ENCODE results near the gene COLEC11.

GRCh38 chr2:3680548-3681345 lies 85.8 kb downstream of the COLEC11 start:
- TF ChIP-seq, protein P1, sequence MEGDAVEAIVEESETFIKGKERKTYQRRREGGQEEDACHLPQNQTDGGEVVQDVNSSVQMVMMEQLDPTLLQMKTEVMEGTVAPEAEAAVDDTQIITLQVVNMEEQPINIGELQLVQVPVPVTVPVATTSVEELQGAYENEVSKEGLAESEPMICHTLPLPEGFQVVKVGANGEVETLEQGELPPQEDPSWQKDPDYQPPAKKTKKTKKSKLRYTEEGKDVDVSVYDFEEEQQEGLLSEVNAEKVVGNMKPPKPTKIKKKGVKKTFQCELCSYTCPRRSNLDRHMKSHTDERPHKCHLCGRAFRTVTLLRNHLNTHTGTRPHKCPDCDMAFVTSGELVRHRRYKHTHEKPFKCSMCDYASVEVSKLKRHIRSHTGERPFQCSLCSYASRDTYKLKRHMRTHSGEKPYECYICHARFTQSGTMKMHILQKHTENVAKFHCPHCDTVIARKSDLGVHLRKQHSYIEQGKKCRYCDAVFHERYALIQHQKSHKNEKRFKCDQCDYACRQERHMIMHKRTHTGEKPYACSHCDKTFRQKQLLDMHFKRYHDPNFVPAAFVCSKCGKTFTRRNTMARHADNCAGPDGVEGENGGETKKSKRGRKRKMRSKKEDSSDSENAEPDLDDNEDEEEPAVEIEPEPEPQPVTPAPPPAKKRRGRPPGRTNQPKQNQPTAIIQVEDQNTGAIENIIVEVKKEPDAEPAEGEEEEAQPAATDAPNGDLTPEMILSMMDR (IDR thresholded peaks at IDR 0.05): no peak
- TF ChIP-seq POLR2A (IDR thresholded peaks at IDR 0.05): no peak
